ENCODE results near the gene SLFN14.

GRCh38 chr17:35531160-35531559, 29.5 kb downstream of the SLFN14 start:
- TF ChIP-seq POLR2A (IDR thresholded peaks at IDR 0.05) = no peak
- no peak for TF ChIP-seq CTCF (IDR thresholded peaks at IDR 0.05)

Measured in thyroid gland (tissue), 4 donors.